Measurements from ENCODE around the gene PHACTR2.

Gene PHACTR2

DNA sequence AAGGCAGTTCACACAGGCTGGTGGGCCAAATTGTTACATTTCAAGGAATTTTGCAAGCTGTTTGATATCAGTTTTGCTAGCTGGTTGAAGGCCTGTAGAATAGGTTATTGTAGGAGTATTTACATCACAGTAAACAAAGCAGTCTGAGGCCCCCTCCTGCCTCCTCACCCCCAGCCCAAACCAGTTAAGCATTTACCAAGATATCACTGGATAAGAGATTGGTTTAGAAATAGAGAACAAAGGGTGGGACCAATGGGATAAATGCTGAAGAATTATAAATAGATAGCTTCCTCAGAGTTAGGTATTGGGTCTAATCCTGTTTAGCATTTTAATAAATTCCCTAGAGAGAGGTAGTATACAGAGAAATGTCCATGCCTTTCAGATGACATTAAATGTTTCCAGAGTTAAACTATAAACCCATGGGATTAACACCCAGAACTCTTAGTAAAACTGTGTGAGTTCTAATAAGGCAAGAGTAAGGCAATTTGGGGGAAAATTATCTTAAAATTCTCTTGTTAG is 2.3 kb upstream of the PHACTR2 start:
- DNase-seq (ENCODE audit: low read depth in 4 of 4, low spot score in 1 of 4) = no peak

DNA sequence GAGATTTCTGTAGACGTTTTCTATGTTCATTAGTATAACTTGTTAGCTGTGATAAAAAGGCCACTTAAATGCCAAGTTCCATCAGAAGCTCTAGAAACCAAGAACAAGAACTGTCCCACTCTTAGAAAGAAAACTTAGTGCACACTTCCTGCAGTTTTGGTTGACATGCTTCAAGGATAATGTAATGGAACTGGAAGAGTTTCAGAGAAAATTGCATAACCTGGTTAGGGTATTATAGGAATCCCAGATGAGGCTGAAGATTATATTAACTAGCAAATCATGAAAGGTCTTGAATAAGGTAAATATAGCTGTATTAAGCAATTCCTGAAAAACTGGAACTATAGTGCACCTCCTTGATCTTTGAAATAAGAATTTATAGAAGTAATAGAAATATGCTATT is 1.8 kb upstream of the PHACTR2 start:
- DNase-seq (ENCODE audit: low read depth in 4 of 4, low spot score in 1 of 4) = no peak

DNA sequence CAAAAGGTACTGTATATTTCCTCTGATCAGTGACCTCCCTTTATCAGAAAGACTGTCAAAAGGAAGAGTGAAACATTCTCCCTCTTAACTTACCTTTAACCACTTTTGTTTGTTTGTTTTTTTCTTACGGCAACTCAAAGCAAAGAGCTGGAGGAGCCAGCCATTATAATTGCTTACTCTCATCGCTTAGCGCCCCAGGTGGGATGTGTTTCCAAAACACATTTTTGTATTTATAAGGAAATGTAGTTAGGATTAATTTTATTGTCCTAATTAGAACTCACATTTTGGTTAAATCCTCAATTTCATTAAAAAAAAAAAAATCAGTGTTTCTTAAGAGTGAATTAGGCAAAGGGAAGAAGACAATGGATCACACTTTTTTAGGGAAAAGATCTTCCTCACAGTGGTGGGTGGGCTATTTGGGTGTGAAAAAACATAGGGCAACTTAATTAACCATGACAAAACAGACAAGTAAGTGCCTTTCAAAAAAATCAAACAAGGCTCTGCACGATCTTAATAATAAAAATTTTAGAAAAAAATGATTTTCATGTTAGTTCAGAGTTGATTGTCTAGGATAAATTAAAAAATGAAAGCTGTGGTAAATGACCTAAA is 1.2 kb upstream of the PHACTR2 start:
- DNase-seq (ENCODE audit: low read depth in 4 of 4, low spot score in 1 of 4) = no peak

DNA sequence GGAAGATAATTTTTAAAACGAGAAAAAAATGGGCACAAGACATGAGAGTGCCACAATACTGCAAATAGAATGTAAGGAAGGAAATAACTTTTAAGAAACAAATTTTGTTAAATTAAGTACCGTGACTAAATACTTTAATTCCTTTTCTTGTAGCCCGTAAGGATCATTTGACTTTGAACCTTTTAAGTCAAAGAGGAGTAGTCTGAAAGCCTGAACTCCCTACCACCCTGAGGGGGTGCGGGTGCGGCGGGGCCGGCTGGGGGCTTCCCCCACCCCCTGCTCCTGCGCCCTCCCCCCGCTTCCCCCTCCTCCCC is 231 bp upstream of the PHACTR2 start:
- no peak for DNase-seq (ENCODE audit: low read depth in 4 of 4, low spot score in 1 of 4)

- DNase-seq (ENCODE audit: low read depth in 4 of 4, low spot score in 1 of 4) = no peak
Observed at GRCh38 chr6:143679041-143679440, 1.3 kb downstream of the PHACTR2 start.

GRCh38 chr6:143680141-143680540 is 2.4 kb downstream of the PHACTR2 start:
- DNase-seq (ENCODE audit: low read depth in 4 of 4, low spot score in 1 of 4) = no peak

DNA sequence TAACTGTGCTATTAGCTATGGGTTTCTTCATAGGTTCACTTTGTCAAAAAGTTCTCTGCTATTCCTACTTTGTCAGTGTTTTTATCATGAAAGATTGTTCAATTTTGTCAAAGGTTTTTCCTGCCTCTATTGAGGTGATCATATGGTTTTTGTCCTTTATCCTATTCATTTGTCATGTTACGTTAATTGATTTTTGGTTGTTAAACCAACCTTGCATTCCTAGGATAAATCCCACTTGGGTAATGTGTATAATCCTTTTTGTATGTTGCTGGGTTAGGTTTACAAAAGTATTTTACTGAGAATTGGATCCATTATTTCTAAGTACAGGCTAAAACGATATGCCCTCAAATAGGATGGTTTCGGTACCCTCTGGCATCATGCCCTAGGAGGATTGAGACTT is 5.0 kb downstream of the PHACTR2 start:
- DNase-seq (ENCODE audit: low read depth in 4 of 4, low spot score in 1 of 4) = no peak

- no peak for DNase-seq (ENCODE audit: low read depth in 4 of 4, low spot score in 1 of 4)
Observed at GRCh38 chr6:143684486-143684885, 6.7 kb downstream of the PHACTR2 start.

GRCh38 chr6:143685653-143686052 is 7.9 kb downstream of the PHACTR2 start:
- no peak for DNase-seq (ENCODE audit: low read depth in 4 of 4, low spot score in 1 of 4)

- DNase-seq (ENCODE audit: low read depth in 4 of 4, low spot score in 1 of 4) = no peak
Observed at GRCh38 chr6:143687591-143687990, 9.8 kb downstream of the PHACTR2 start.

DNA sequence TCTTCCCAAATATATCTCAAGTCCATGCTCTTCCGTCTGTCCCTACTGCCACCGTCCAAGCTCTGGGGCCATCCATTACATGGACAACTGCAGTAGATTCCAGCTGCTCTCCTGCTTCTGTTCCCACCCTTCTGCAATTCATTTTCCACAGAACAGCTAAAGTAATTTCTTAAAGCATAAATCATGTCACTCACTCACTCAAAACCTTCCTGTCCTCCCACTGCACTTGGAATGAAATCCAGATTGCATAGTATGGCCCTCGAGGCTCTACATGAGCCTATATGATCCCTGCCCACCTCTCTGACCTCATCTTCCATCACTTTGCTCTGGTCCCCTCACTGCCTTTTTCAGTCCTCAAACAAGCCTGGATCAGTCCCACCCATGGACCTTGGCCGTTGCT is 10.9 kb downstream of the PHACTR2 start:
- no peak for DNase-seq (ENCODE audit: low read depth in 4 of 4, low spot score in 1 of 4)

- DNase-seq (ENCODE audit: low read depth in 4 of 4, low spot score in 1 of 4) = no peak
Observed at GRCh38 chr6:143689852-143690251, 12.1 kb downstream of the PHACTR2 start.

DNA sequence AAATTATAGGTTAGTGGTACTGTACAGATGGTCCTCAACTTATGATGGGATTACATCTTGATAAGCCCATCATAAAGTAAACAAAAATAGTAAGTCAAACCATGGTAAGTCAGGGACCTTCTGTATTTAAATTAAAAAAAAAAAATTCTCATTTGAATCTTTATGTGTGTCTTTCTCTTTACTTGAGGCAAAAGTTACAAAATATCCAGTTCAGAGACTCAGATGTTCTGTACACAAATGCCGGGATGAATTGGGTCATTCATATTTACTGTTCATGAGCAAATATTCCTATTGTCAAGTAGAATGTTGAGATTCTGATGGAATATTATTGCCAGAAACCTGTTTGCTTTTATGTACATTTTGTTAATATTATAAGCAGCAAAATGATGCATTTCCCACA is 13.4 kb downstream of the PHACTR2 start:
- no peak for DNase-seq (ENCODE audit: low read depth in 4 of 4, low spot score in 1 of 4)

DNA sequence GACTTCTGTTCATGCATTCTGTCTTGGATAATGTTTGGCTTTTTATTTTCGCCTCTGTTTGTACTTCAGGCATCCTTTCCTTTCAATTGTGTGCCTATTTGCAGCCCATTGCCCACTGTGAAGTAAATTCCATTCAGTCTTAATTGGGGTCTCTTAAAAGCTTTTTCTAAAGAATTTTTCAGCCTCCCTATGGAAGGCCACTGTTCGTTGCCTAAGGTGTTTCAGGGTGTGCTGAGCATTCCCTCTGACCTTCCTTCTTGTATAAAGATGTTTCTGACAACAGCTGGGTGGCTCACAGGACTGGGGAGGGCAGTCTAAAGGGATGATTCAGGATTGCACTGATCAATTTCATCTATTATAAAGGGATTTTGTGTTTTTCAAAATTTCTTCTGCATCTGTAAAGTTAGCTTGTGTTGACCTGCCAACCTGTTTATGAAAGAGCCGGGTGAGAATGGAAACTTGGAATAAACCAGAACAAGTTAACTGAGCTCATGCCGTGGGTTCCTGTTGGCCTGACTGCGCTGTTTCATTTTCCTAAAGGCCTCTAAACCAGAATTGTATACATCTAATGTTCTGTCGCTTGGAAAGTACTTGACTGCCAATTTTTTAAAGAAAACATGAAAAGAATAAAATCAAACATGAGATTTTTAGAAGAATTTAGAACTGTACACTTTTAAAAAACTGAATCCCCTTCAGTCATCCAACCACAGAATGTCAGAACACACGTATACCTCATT is 14.3 kb downstream of the PHACTR2 start:
- DNase-seq (ENCODE audit: low read depth in 4 of 4, low spot score in 1 of 4) = no peak

DNA sequence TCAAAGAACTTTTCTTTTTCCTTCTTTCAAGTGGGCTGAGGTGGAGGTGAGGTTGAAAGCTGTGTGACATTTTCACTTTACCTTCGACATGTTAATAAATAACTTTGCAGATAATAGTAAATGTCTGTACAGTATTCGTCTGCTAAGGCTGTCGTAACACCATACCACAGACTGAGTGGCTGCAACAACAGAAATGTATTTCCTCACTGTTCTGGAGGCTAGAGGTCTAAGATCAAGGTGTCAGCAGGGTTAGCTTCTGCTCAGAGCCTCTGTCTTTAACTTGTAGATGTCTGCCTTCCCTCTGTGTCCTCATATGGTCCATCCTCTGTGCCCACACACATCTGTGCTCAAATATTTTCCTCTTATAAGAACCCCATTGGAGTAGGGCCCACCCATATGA is 14.9 kb downstream of the PHACTR2 start:
- DNase-seq (ENCODE audit: low read depth in 4 of 4, low spot score in 1 of 4) = no peak

DNA sequence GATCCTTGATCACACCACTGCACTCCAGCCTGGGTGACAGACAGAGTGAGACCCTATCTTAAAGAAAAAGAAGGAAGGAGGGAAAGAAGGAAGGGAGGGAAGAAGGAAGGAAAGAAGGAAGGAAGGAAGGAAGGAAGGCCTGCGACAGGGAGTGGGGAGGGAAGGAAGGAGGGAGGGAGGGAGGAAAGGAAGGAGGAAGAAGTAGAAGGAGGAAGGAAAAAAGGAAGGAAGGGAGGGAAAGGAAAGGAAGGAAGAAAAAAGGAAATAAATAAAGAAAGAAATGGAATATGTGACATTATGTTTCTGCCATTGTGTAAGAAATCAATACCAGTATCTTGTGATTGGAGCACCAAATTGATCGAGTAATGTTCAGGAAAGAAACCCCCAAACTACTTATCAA is 16.2 kb downstream of the PHACTR2 start:
- DNase-seq (ENCODE audit: low read depth in 4 of 4, low spot score in 1 of 4) = no peak

DNA sequence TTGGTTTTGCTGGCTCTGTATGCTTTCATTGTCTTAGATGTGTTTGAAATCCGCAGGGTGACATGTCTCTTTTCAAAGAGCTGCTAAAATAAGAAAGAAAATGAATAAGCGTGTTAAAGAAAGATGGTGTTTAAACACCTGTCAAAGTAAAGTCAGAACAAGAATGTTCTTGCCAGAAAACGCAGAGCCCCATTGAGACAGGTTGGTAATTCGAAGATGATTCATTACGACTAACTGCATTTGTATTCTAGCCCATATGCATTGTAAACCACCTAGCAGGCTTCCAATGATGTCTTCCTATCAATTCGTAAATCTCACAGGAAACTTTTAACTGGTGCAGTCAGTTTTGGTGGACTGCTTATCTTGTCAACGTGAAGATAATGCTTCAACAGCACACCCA is 16.8 kb downstream of the PHACTR2 start:
- DNase-seq (ENCODE audit: low read depth in 4 of 4, low spot score in 1 of 4) = no peak

DNA sequence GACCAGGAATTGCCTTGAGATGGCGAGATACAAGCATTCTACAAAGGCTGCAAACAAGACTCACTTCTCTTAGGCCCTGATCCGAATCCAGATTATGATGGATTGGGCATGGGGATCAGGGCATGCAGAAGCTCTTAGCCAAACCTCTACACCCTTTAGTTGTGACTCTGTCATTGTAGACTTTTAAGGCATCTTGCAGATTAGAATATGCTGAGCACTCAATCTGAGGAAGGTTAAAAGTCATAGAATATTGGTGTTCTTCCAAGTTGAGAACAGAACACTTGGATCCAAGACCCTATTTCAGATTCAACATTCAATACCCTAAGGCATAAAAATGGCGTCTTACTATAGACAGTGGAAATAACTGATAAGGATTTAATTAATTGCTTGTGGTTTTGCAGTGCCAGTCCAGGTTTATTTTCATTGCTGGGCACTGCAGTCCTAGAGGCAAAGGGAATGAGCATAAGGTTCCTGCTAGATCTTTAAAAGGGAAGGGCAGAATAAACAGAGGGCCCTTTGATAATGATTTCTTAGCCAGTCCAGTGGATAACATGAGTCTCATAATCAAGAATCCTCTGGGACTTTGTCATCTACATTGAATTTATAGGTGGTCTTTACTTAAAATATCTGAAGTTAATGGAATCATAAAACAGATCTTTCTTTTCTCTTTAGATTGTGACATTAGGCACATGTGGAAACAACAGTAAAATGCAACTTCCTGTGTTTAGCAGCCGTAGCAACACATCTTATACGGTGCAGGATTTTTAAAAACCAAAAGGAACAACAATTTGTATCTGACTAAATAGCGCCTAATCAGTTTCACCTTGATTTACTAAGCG is 17.6 kb downstream of the PHACTR2 start:
- no peak for DNase-seq (ENCODE audit: low read depth in 4 of 4, low spot score in 1 of 4)

GRCh38 chr6:143695969-143696663 is 18.4 kb downstream of the PHACTR2 start:
- no peak for DNase-seq (ENCODE audit: low read depth in 4 of 4, low spot score in 1 of 4)

DNA sequence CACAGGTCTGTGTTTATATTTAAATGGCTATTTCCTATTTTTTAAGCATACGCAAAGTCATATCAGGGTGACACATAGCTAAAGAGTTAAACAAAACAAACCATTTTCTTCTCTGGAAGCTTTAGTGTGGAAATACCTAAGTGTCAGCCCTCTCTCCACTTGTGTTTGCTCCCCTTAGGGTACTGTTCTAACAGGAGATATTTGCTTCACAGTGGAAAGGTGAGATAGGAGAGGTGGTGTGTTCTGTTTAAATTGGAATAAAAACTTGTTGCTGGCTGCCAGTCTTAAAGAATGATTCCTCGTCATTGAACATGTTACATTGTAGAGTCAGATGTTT is 18.9 kb downstream of the PHACTR2 start:
- no peak for DNase-seq (ENCODE audit: low read depth in 4 of 4, low spot score in 1 of 4)

- DNase-seq (ENCODE audit: low read depth in 4 of 4, low spot score in 1 of 4) = no peak
Observed at GRCh38 chr6:143697076-143697800, 19.5 kb downstream of the PHACTR2 start.
